Activated naive CD4-positive, alpha-beta T cell treated with anti-CD3 and anti-CD28 coated beads, Interleukin-2, amount 10 ng/mL, durations not matched to agents 7 days and 5 days (primary cell): ENCODE data around the gene SOWAHD.
"Not testable (repeated sequence)": the region's sequence is repeated elsewhere in the genome, so short reads cannot be mapped to it uniquely, and the experiment has no call there.

Source experiments
- CTCF ChIA-PET: fragments of 350-600 bp; sonication (Branson Sonifier 250); formaldehyde crosslinking; loops from one replicate; lab custom pipeline; 2021; ENCODE audit warnings: antibody characterized with exemption; lab: Charles Lee
- DNase-seq: peaks from one replicate; pipeline ENCODE4 v3.0.0-alpha.2; 2020
- H3K27ac Mint-ChIP-seq: one replicate; pipeline ENCODE4 v1.8.0; 2021; ENCODE audit warnings: mild to moderate bottlenecking, moderate library complexity, mixed read lengths
- H3K27me3 Mint-ChIP-seq: one replicate; pipeline ENCODE4 v1.8.0; 2021; ENCODE audit warnings: mild to moderate bottlenecking, mixed read lengths
- H3K36me3 Mint-ChIP-seq: one replicate; pipeline ENCODE4 v1.8.0; 2021; ENCODE audit warnings: mixed read lengths
- H3K4me1 Mint-ChIP-seq: one replicate; pipeline ENCODE4 v1.8.0; 2021; ENCODE audit warnings: mixed read lengths
- H3K4me3 Mint-ChIP-seq: one replicate; pipeline ENCODE4 v1.8.0; 2021; ENCODE audit warnings: mild to moderate bottlenecking, moderate library complexity, mixed read lengths
- H3K9me3 Mint-ChIP-seq: one replicate; pipeline ENCODE4 v1.8.0; 2021; ENCODE audit warnings: mixed read lengths

SOWAHD gene

GRCh38 chrX:119763836-119764387 lies 5.5 kb downstream of the SOWAHD start:
- no peaks in the 10 kb centered on the region for H3K9me3 Mint-ChIP-seq
- CTCF ChIA-PET: interaction anchor here (1.1 kb wide), 1 partner anchor 16 kb away, joined by 4 read pairs; no protein-coding TSS in a partner anchor
- H3K36me3 Mint-ChIP-seq: no peaks in the 10 kb centered on the region
- no peak overlapping the region for H3K4me3 Mint-ChIP-seq
- no peak overlapping the region for H3K27ac Mint-ChIP-seq
- no peaks in the 10 kb centered on the region for H3K27me3 Mint-ChIP-seq
- H3K4me1 Mint-ChIP-seq: peaks cover 19% of the 10 kb centered on the region
- no peak for DNase-seq

- H3K27ac Mint-ChIP-seq, H3K4me3 Mint-ChIP-seq, CTCF ChIA-PET, DNase-seq, H3K9me3 Mint-ChIP-seq, H3K27me3 Mint-ChIP-seq, H3K36me3 Mint-ChIP-seq, H3K4me1 Mint-ChIP-seq: not testable (repeated sequence)
Measured at GRCh38 chrX:119768436-119768835, 10.0 kb downstream of the SOWAHD start.

GRCh38 chrX:119769388-119769787 lies 11.0 kb downstream of the SOWAHD start:
- H3K4me1 Mint-ChIP-seq, H3K27ac Mint-ChIP-seq, H3K4me3 Mint-ChIP-seq, DNase-seq, H3K27me3 Mint-ChIP-seq, H3K36me3 Mint-ChIP-seq, CTCF ChIA-PET, H3K9me3 Mint-ChIP-seq: not testable (repeated sequence)

GRCh38 chrX:119775517-119776238 lies 17.3 kb downstream of the SOWAHD start:
- Mint-ChIP-seq H3K27me3 (no peaks in the 10 kb centered on the region), H3K4me3 (no peak overlapping the region), H3K4me1 (peaks cover 8% of the 10 kb centered on the region), H3K36me3 (peaks cover 2% of the 10 kb centered on the region), H3K9me3 (no peaks in the 10 kb centered on the region), H3K27ac (no peak overlapping the region)
- no peak for DNase-seq
- CTCF ChIA-PET: interaction anchor here (1.5 kb wide), 1 partner anchor 21 kb away, joined by 3 read pairs; no protein-coding TSS in a partner anchor

GRCh38 chrX:119778829-119779228 lies 20.4 kb downstream of the SOWAHD start:
- H3K27ac Mint-ChIP-seq: no peak overlapping the region
- H3K36me3 Mint-ChIP-seq: peaks cover 10% of the 10 kb centered on the region
- CTCF ChIA-PET: interaction anchor here (0.9 to 1.8 kb wide), 3 partner anchors 15 to 260 kb away, joined by 4 read pairs; no protein-coding TSS in a partner anchor
- no peak for DNase-seq
- H3K4me1 Mint-ChIP-seq: peaks cover 12% of the 10 kb centered on the region
- no peaks in the 10 kb centered on the region for H3K9me3 Mint-ChIP-seq
- no peaks in the 10 kb centered on the region for H3K27me3 Mint-ChIP-seq
- H3K4me3 Mint-ChIP-seq: no peak overlapping the region

- no peak overlapping the region for H3K4me3 Mint-ChIP-seq
- CTCF ChIA-PET: no interaction called here
- no peak overlapping the region for H3K27ac Mint-ChIP-seq
- DNase-seq: no peak
- peaks cover 24% of the 10 kb centered on the region for H3K4me1 Mint-ChIP-seq
- H3K27me3 Mint-ChIP-seq: no peaks in the 10 kb centered on the region
- H3K9me3 Mint-ChIP-seq: no peaks in the 10 kb centered on the region
- peaks cover 20% of the 10 kb centered on the region for H3K36me3 Mint-ChIP-seq
Measured at GRCh38 chrX:119783026-119783425, 24.6 kb downstream of the SOWAHD start.

GRCh38 chrX:119784747-119785446 lies 26.5 kb downstream of the SOWAHD start:
- Mint-ChIP-seq H3K27ac (no peak overlapping the region), H3K4me3 (no peak overlapping the region), H3K27me3 (no peaks in the 10 kb centered on the region), H3K4me1 (peaks cover 33% of the 10 kb centered on the region), H3K36me3 (peaks cover 27% of the 10 kb centered on the region), H3K9me3 (no peaks in the 10 kb centered on the region)
- CTCF ChIA-PET: interaction anchor here (0.6 to 1.9 kb wide), 7 partner anchors 23 to 324 kb away, joined by 3 to 13 read pairs (median 3); partner anchors contain the start of gene SOWAHD
- peak; percentile 66 for DNase-seq

GRCh38 chrX:119790977-119791436 lies 32.6 kb downstream of the SOWAHD start:
- peaks cover 17% of the 10 kb centered on the region for H3K36me3 Mint-ChIP-seq
- no peaks in the 10 kb centered on the region for H3K9me3 Mint-ChIP-seq
- H3K4me3 Mint-ChIP-seq: peak overlapping the region; percentile 94
- H3K27me3 Mint-ChIP-seq: no peaks in the 10 kb centered on the region
- H3K27ac Mint-ChIP-seq: peak overlapping the region; percentile 99
- H3K4me1 Mint-ChIP-seq: peaks cover 30% of the 10 kb centered on the region
- CTCF ChIA-PET: interaction anchor here (0.8 to 1.6 kb wide), 9 partner anchors 31 to 97 kb away, joined by 3 to 8 read pairs (median 4); partner anchors contain the start of gene SOWAHD
- peak; percentile 57 for DNase-seq

GRCh38 chrX:119791437-119792231 lies 33.2 kb downstream of the SOWAHD start, which contains the start of gene RPL39:
TSS of gene RPL39 (minus strand) at chrX:119791630. CDS start at chrX:119791576, 54 bp downstream.
- peak; percentile 88 for DNase-seq
- Mint-ChIP-seq H3K36me3 (peaks cover 17% of the 10 kb centered on the region), H3K4me1 (peaks cover 30% of the 10 kb centered on the region), H3K27me3 (no peaks in the 10 kb centered on the region), H3K27ac (peak within 1 kb of the TSS; percentile 99), H3K9me3 (no peaks in the 10 kb centered on the region), H3K4me3 (peak within 1 kb of the TSS; percentile 94)
- CTCF ChIA-PET: interaction anchor here (0.7 to 1.7 kb wide), 11 partner anchors 30 to 107 kb away, joined by 3 to 8 read pairs (median 4); partner anchors contain the start of gene SOWAHD

- H3K27ac Mint-ChIP-seq: no peak overlapping the region
- CTCF ChIA-PET: no interaction called here
- peaks cover 4% of the 10 kb centered on the region for H3K27me3 Mint-ChIP-seq
- no peak for DNase-seq
- no peaks in the 10 kb centered on the region for H3K9me3 Mint-ChIP-seq
- no peaks in the 10 kb centered on the region for H3K4me1 Mint-ChIP-seq
- H3K36me3 Mint-ChIP-seq: no peaks in the 10 kb centered on the region
- H3K4me3 Mint-ChIP-seq: no peak overlapping the region
Measured at GRCh38 chrX:119801253-119802221, 43.1 kb downstream of the SOWAHD start.

GRCh38 chrX:119802546-119802945 lies 44.2 kb downstream of the SOWAHD start:
- peaks cover 4% of the 10 kb centered on the region for H3K27me3 Mint-ChIP-seq
- H3K27ac Mint-ChIP-seq: no peak overlapping the region
- no peaks in the 10 kb centered on the region for H3K36me3 Mint-ChIP-seq
- CTCF ChIA-PET: no interaction called here
- H3K4me1 Mint-ChIP-seq: no peaks in the 10 kb centered on the region
- H3K9me3 Mint-ChIP-seq: no peaks in the 10 kb centered on the region
- DNase-seq: no peak
- H3K4me3 Mint-ChIP-seq: no peak overlapping the region

GRCh38 chrX:119808461-119808860 lies 50.1 kb downstream of the SOWAHD start:
- H3K36me3 Mint-ChIP-seq, H3K27me3 Mint-ChIP-seq, H3K9me3 Mint-ChIP-seq, H3K27ac Mint-ChIP-seq, DNase-seq, H3K4me1 Mint-ChIP-seq, H3K4me3 Mint-ChIP-seq: not testable (repeated sequence)
- CTCF ChIA-PET: interaction anchor here (1.6 kb wide), 1 partner anchor 24 kb away, joined by 4 read pairs; no protein-coding TSS in a partner anchor
